ENCODE measurements around the gene PBX2. TPM values are rescaled to one million over a fixed set of nuclear protein-coding genes. Genes with fewer than 3 reads are reported as not detected.

PBX2 gene
- total RNA-seq, 4 donors from 2014 or later: 43.6 to 95.9 (median 59.3) TPM

GRCh38 chr6:32166411-32167061, 23.5 kb downstream of the PBX2 start:
- 76% methylated on average over 30 of the region's 30 CpGs for WGBS
- Histone ChIP-seq H3K9me3 (no peaks in the 10 kb centered on the region), H3K36me3 (peaks cover 15 to 99% (median 88%) of the 10 kb centered on the region in 4 donors), H3K27me3 (no peaks in the 10 kb centered on the region), H3K4me3 (no peak overlapping the region), H3K27ac (replicated peaks in 1 of 4) (peak overlapping the region; percentile 19 to 36 (median 26)), H3K4me1 (peaks cover 0 to 28% (median 19%) of the 10 kb centered on the region in 4 donors)
- no peak for DNase-seq (ENCODE audit: extremely low spot score)
- intact Hi-C loops (cut with DNase I): no loop called here
- TF ChIP-seq EP300 (IDR thresholded peaks at IDR 0.05) (no peak), CTCF (IDR thresholded peaks at IDR 0.05) (no peak), POLR2AphosphoS5 (IDR thresholded peaks at IDR 0.05) (no peak)

- intact Hi-C loops (cut with DNase I): no loop called here
- H3K27me3 ChIP-seq: no peaks in the 10 kb centered on the region
- no peak within 1 kb of the TSS for H3K4me3 ChIP-seq
- TF ChIP-seq CTCF (IDR thresholded peaks at IDR 0.05) (no peak), POLR2AphosphoS5 (IDR thresholded peaks at IDR 0.05) (no peak), POLR2A (IDR thresholded peaks at IDR 0.05; ENCODE audit: low read depth) (no peak), EP300 (IDR thresholded peaks at IDR 0.05) (no peak)
- H3K9me3 ChIP-seq: no peaks in the 10 kb centered on the region
- H3K27ac ChIP-seq (replicated peaks in 1 of 4): peak within 1 kb of the TSS; percentile 58 to 72 (median 67)
- peaks cover 0 to 28% (median 19%) of the 10 kb centered on the region in 4 donors for H3K4me1 ChIP-seq
- H3K36me3 ChIP-seq: peaks cover 7 to 95% (median 82%) of the 10 kb centered on the region in 4 donors
- DNase-seq (ENCODE audit: extremely low spot score): no peak
These were observed 25.7 kb downstream of the PBX2 start, which contains the start of gene EGFL8 for GRCh38 chr6:32164295-32164694. TSS of gene EGFL8 (plus strand) at chr6:32164595. CDS start at chr6:32166166, 1,571 bp downstream.

GRCh38 chr6:32163559-32164258, 26.3 kb downstream of the PBX2 start:
- WGBS: 76% methylated on average over 4 of the region's 7 CpGs
- H3K36me3 ChIP-seq: peaks cover 7 to 94% (median 82%) of the 10 kb centered on the region in 4 donors
- H3K27me3 ChIP-seq: no peaks in the 10 kb centered on the region
- no peaks in the 10 kb centered on the region for H3K9me3 ChIP-seq
- DNase-seq (ENCODE audit: extremely low spot score): no peak
- peaks cover 0 to 26% (median 17%) of the 10 kb centered on the region in 4 donors for H3K4me1 ChIP-seq
- intact Hi-C loops (cut with DNase I): no loop called here
- H3K27ac ChIP-seq (replicated peaks in 1 of 4): peak overlapping the region; percentile 58 to 72 (median 67)
- TF ChIP-seq POLR2A (IDR thresholded peaks at IDR 0.05; ENCODE audit: low read depth) (no peak), POLR2AphosphoS5 (IDR thresholded peaks at IDR 0.05) (peak; percentile 7 to 14), EP300 (IDR thresholded peaks at IDR 0.05) (no peak)
- H3K4me3 ChIP-seq: no peak overlapping the region

- peaks cover 13 to 43% (median 36%) of the 10 kb centered on the region in 4 donors for H3K4me1 ChIP-seq
- intact Hi-C loops (cut with DNase I): no loop called here
- no peak overlapping the region for H3K27ac ChIP-seq (replicated peaks in 1 of 4)
- TF ChIP-seq POLR2AphosphoS5 (IDR thresholded peaks at IDR 0.05) (no peak), EP300 (IDR thresholded peaks at IDR 0.05) (no peak), POLR2A (IDR thresholded peaks at IDR 0.05; ENCODE audit: low read depth) (no peak), CTCF (IDR thresholded peaks at IDR 0.05) (no peak)
- H3K36me3 ChIP-seq: peaks cover 14 to 70% (median 66%) of the 10 kb centered on the region in 4 donors
- DNase-seq (ENCODE audit: extremely low spot score): no peak
- no peak overlapping the region for H3K4me3 ChIP-seq
- H3K9me3 ChIP-seq: no peaks in the 10 kb centered on the region
- H3K27me3 ChIP-seq: no peaks in the 10 kb centered on the region
These were observed 31.9 kb downstream of the PBX2 start for GRCh38 chr6:32158052-32158451.

GRCh38 chr6:32156891-32157290, 33.1 kb downstream of the PBX2 start:
- TF ChIP-seq POLR2AphosphoS5 (IDR thresholded peaks at IDR 0.05) (no peak), EP300 (IDR thresholded peaks at IDR 0.05) (no peak), CTCF (IDR thresholded peaks at IDR 0.05) (no peak), POLR2A (IDR thresholded peaks at IDR 0.05; ENCODE audit: low read depth) (no peak)
- WGBS: 82% methylated on average over 9 of the region's 9 CpGs
- peaks cover 25 to 49% (median 40%) of the 10 kb centered on the region in 4 donors for H3K4me1 ChIP-seq
- H3K27me3 ChIP-seq: no peaks in the 10 kb centered on the region
- no peak overlapping the region for H3K27ac ChIP-seq (replicated peaks in 1 of 4)
- H3K4me3 ChIP-seq: no peak overlapping the region
- intact Hi-C loops (cut with DNase I): no loop called here
- no peak for DNase-seq (ENCODE audit: extremely low spot score)
- H3K9me3 ChIP-seq: no peaks in the 10 kb centered on the region
- peaks cover 12 to 58% (median 55%) of the 10 kb centered on the region in 4 donors for H3K36me3 ChIP-seq
